GM18868 (cell line): ENCODE results near the gene ARL6IP5.

Experiments used
- ATAC-seq: cut with Tn5 transposase; IDR thresholded peaks from one replicate; pipeline ENCODE4 v1.9.1; 2021; ENCODE audit warnings: mild to moderate bottlenecking, moderate library complexity; ENCODE audit not compliant: unreplicated experiment

Gene ARL6IP5

GRCh38 chr3:69116162-69116561 lies 31.4 kb downstream of the ARL6IP5 start:
- ATAC-seq = no peak

- ATAC-seq = no peak
Observed at GRCh38 chr3:69116897-69117296, 32.2 kb downstream of the ARL6IP5 start.

- ATAC-seq = no peak
Observed at GRCh38 chr3:69118555-69118954, 33.8 kb downstream of the ARL6IP5 start.

GRCh38 chr3:69119138-69119537 lies 34.4 kb downstream of the ARL6IP5 start:
- ATAC-seq = no peak

- ATAC-seq = no peak
Observed at GRCh38 chr3:69119681-69120080, 34.9 kb downstream of the ARL6IP5 start.

GRCh38 chr3:69120879-69121464 lies 36.2 kb downstream of the ARL6IP5 start:
- ATAC-seq = peak; percentile 91

GRCh38 chr3:69121513-69121912 lies 36.8 kb downstream of the ARL6IP5 start:
- ATAC-seq = no peak

- no peak for ATAC-seq
Observed at GRCh38 chr3:69121950-69122349, 37.2 kb downstream of the ARL6IP5 start.

- ATAC-seq = no peak
Observed at GRCh38 chr3:69122403-69122802, 37.7 kb downstream of the ARL6IP5 start, which contains the start of gene LMOD3. Gene LMOD3 (minus strand): TSS chr3:69122595. CDS start chr3:69122386, 209 bp downstream.

GRCh38 chr3:69126216-69126615 lies 41.5 kb downstream of the ARL6IP5 start:
- ATAC-seq = no peak

GRCh38 chr3:69126999-69127398 lies 42.3 kb downstream of the ARL6IP5 start:
- ATAC-seq = no peak

- no peak for ATAC-seq
Observed at GRCh38 chr3:69128509-69128908, 43.8 kb downstream of the ARL6IP5 start.

GRCh38 chr3:69129531-69129930 lies 44.8 kb downstream of the ARL6IP5 start:
- ATAC-seq = no peak

GRCh38 chr3:69130689-69131088 lies 46.0 kb downstream of the ARL6IP5 start:
- ATAC-seq = peak; percentile 87

GRCh38 chr3:69137005-69137404 lies 52.3 kb downstream of the ARL6IP5 start:
- ATAC-seq = no peak

GRCh38 chr3:69137412-69137811 lies 52.7 kb downstream of the ARL6IP5 start:
- ATAC-seq = no peak

GRCh38 chr3:69141313-69141712 lies 56.6 kb downstream of the ARL6IP5 start:
- no peak for ATAC-seq

GRCh38 chr3:69142090-69142489 lies 57.4 kb downstream of the ARL6IP5 start:
- no peak for ATAC-seq

- no peak for ATAC-seq
Observed at GRCh38 chr3:69142797-69143454, 58.2 kb downstream of the ARL6IP5 start.

GRCh38 chr3:69143612-69144011 lies 58.9 kb downstream of the ARL6IP5 start:
- no peak for ATAC-seq

- no peak for ATAC-seq
Observed at GRCh38 chr3:69144631-69145245, 60.0 kb downstream of the ARL6IP5 start.

- ATAC-seq = no peak
Observed at GRCh38 chr3:69145688-69146087, 61.0 kb downstream of the ARL6IP5 start.
